Stimulated activated naive CD8-positive, alpha-beta T cell treated with anti-CD3 and anti-CD28 coated beads, Interleukin-15, Interleukin-2, amounts not matched to agents 100 U/mL and 50 U/mL, for 24 hours (primary cell): ENCODE data around the gene CFAP61.
"Not testable (repeated sequence)": the region's sequence is repeated elsewhere in the genome, so short reads cannot be mapped to it uniquely, and the experiment has no call there.

ENCODE experiments used
- ATAC-seq: fragments of 150-1000 bp; cut with Tn5 transposase; one replicate; pipeline ENCODE4 v1.10.0; 2021
- DNase-seq: peaks from one replicate; pipeline ENCODE4 v3.0.0; 2021

Gene CFAP61

DNA sequence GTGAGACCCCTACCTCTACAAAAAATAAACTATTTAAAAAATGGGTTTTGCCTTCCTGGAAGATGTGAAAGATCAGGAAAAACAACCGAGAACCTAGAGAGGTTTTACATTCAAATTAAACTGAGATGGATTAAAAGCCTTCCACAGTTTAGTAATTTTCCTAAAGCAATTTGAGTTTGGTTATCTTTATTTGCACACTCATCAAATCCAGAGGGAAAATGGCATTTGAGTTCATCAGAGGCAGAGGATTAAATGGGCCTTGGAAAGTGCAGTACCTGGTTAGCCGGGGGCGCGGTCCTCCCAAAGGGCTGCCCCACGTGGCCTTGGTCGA lies 158.6 kb downstream of the CFAP61 start:
- ATAC-seq (no peak), DNase-seq (no peak)

DNA sequence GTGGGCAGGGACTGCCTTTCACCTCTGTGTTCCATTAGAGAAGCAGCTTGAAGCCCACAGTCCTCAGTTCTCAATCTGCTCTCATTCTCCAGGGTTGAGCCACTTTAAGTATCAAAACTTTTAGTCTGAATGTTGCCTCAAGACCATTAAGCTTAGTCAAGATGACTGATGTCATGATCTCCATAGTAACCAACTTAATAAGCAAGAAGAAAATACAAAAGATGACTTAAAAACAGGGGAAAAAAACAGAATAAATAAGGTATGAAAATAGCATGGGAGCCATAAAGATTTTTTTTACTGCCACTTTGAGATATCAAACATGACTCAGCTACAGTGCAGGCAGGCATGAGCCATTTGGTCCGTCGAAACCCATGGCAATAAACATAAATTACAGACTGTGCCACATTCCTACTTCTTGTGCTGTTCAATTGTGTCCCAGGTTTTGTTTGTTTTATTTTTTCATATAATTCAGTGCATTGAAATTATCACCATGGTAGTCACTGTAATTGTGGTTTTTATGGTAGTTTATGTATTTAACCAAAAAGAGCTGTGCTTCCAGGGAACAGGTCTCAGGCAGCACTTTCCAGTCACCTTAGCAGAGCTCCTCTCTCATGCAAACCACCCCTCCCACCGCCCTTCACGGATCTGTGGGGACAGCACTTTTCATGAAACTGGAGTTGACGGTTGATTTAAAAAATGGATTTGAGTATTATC lies 159.1 kb downstream of the CFAP61 start:
- DNase-seq: no peak
- no peak for ATAC-seq

DNA sequence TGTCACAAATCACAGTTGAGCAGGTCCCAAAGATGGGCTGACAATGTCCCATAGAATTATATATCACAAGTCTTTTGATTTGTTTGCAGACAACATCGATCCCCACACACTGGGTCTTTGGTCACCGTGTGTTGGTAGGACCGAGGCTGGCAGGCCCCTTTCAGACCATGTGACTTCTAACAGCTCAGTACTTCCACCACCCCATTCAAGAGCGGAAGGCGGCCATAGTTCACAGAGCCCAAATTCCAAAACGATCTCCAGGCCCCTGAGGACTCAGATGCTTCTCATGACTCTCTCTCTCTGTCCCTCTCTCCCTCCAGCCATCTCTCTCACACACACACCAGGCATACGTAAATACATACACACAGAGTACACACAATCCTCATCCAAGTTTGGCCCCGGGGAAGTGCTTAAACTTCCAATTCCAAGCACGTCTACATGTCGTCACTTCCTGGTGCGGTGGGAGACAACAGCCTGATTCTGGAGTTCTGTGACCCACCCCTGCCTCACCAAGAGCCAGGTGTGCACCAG lies 159.7 kb downstream of the CFAP61 start:
- no peak for DNase-seq
- no peak for ATAC-seq

DNA sequence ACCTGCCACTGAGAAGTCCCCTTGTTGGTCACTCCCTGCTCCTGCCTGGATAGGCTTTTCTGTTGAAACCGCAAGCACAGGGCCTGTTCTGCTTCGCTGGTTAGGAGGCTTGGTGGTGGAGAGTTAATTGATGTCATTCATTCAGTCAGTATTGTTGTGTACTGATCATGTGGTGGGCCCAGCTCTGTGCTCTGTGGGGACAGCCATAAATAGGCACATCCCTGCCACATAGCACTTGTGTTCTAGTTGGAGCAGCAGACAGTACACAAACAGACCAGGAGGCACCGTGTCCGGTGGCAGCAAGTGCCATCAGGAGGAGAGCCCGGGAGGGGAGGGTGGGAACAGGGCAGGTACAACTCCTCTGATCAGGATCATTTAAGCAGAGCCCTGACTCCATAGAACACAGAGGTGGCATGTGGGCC lies 160.4 kb downstream of the CFAP61 start:
- no peak for ATAC-seq
- DNase-seq: no peak

DNA sequence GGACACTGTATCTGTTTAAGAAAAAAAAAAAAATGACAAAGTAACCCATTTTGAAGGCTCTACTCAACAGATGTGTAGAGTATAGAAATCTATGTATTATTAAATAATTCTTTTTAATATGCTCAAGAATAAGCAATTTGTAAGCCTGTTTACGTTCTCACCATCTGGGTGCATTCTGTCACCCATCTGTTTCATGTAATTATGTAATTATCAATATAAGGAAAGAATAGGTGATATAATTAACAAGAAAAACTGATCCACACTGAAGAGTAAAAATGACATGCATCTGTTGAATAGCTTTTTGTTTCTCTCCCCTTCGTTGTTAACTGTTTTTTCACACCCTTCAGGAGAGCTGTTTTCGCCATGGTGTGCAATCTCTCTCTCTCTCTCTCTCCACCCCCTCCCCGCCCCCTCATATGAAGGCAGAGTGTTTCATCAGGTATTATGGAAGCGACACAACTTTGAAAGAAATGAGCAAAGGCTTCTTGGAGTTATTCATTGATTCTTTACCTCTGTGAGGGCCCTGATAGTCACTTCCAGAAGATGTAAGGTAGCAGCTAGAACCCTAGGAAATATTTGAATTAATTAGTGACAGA lies 161.3 kb downstream of the CFAP61 start:
- ATAC-seq: no peak

DNA sequence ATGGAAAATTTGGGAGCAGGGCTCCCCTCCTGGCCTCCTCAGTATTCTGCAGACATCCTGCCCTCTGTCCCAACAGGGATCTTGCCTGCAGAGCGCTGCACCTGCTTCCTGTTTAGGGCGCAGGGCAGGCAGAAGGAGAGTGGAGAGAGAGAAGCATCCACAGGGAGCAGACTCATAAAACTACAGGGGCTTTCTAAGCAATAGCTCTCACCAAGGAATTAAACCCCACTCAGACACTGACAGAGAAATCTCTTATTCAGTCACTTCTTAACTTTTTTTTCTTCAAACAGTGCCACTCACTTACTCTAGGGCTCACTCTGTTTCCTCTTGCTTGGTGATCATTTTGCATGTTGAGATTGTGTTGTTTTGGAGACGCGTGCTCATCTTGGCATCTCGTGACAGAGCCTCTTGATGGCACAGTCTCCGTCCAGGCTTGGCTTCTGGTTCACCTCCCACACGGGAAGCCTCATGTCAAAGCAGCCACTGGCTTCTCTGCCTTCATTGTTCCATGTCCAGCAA lies 162.5 kb downstream of the CFAP61 start:
- DNase-seq (no peak), ATAC-seq (no peak)

More for the DNA sequence above, 161.3 kb downstream of the CFAP61 start:
- no peak for DNase-seq

DNA sequence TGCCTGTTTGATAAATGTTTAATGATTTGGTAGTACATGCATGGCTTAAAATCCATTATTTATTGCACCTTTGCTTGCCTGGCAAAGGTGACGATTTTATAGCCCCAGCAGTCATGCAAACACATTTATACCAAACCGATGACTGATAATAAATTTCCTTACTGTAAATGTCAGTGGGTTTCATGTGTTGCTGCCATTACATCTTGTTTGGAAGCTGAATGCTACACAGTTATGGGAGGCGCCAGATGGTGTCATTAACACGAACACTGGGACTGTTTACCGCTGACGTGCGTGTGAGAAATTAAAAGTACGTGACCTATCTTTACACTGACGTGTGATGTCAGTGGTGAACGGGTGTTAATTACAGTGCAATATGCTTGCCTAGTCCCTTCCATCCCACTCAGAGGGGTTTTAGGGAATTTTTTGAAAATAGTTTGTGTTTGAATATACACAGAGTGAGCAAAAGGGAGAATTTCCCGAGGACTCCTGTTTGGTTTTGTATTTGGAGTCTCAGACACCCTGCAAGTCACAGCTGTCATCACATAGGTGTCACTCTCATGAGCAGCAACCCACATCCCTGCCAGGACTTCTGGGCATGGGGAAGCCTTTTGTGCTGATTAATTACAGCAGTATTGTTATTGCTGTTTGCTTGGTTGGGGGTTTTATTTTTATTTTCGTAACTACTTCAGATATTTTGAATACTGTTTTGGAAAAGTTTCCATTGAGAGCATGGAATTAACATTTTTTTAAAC lies 163.8 kb downstream of the CFAP61 start:
- no peak for DNase-seq
- ATAC-seq: no peak

DNA sequence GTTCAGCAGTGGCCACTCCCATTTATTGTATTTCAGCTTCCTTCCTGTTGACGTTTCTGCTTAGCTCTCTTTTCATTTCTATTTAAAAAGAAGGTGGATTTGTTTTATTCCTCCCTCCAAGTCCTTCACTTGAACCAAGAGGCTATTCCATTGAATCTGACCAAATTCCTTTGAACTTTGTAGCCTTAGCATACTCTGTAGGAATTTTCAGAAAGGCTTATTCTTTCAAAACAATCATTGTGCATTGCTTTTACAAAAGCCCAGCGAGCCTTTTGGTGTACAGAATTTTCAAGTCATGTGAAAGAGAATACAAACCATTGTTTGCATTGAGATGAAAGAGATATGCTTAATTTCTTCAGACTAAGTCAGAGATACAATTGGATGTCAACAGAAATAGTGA lies 164.6 kb downstream of the CFAP61 start:
- ATAC-seq: no peak
- no peak for DNase-seq

DNA sequence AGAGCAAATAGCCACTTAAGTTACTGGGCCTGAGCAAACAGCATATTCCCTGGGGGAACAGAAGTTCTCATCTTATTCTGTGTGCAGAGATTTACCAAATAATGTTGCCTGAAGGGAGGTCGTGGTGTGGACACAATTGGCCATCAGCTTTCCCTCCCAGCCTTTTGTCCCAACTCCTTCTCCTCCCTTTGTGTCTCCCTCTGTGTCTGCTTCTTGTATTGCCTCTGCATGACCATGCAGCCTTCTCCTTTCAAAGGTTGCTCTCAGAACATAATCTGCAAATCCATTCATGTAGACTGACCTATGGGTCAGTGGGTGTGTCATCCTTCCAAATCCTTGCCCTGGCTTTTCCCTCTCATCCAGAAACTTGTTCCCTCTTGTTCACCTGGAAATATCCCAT lies 165.3 kb downstream of the CFAP61 start:
- DNase-seq (no peak), ATAC-seq (no peak)

DNA sequence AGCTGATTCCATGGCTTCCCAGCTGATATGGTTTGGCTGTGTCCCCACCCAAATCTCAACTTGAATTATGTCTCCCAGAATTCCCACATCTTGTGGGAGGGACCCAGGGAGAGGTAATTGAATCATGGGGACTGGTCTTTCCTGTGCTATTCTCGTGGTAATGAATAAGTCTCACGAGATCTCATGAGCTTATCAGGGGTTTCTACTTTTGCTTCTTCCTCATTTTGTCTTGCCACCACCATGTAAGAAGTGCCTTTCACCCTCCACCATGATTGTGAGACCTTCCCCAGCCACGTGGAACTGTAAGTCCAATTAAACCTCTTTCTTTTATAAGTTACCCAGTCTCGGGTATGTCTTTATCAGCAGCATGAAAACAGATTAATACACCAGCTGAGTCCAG lies 165.8 kb downstream of the CFAP61 start:
- not testable (repeated sequence) for ATAC-seq, DNase-seq

DNA sequence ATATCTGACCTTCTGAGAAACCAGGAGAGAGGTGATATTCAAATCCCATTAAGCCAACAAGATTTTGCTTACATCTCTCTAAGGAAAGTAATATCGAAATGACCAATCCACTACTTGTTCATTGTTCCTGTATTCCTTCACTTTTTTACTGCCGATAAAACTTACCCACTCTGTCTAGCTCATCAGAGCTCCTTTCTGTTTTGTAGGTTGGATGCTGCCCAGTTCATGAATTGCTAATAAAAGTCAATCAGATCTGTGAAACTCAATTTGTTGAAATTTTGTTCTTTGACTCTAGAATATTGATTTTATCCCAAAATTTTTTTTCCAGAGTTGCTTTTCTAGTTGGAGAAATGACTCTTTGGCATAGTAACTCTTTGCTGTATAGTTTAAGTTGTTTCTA lies 166.7 kb downstream of the CFAP61 start:
- ATAC-seq: no peak
- DNase-seq: no peak

DNA sequence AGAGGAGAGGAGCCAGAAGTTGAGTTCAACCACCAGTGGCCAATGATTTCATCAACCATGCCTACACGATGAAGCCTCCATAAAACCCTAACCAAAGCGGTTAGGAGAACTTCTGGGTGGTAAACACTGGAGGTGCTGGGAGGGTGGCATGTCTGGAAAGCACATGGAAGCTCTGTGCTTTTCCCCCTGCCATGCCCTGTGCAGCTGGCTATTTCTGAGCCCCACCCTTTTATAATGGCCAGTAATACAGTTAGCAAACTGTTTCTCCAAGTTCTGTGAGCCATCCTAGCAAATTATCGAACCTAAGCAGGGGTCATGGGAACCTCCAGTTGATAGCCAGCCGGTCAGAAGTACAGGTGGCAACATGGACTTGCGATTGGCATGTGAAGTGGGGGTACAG lies 167.8 kb downstream of the CFAP61 start:
- no peak for ATAC-seq
- DNase-seq: no peak

DNA sequence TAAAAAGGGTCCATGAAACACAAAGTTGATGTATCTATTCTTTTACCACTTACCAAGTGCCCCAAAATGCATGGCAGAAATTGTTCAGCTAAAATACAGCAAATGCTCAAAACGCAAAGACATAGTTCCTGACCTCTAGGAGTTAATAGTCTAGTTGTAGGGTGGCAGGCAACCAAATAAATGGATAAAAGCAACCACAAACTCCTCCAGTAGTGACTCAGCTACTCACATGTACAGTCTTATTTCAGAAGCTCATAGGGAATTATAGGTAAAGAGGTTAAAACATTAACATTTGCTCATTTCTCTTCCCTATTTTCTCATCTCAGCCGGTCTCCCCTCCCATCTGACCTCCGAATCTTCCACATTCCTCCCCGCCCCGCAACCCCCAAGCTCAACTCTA lies 171.6 kb downstream of the CFAP61 start:
- ATAC-seq: no peak
- DNase-seq: no peak

DNA sequence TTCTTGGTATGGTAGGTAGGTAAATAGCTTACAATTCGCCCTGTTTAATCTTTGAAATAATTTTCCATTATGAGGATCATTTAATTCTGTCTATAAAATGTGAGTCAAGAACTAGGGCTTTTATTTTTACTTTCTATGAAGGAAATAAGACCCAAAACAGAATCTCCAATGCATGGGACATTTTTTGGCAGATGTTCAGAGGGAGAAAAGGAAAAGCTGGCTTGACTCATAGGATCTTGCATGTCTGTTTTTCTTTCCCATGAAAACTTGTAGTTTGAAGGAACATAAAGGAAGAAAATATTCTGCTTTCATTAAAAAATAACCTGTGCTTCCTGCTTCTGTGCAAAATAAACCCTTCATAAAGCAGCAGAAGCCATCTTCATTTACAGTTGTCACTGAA lies 172.5 kb downstream of the CFAP61 start:
- ATAC-seq (no peak), DNase-seq (no peak)

DNA sequence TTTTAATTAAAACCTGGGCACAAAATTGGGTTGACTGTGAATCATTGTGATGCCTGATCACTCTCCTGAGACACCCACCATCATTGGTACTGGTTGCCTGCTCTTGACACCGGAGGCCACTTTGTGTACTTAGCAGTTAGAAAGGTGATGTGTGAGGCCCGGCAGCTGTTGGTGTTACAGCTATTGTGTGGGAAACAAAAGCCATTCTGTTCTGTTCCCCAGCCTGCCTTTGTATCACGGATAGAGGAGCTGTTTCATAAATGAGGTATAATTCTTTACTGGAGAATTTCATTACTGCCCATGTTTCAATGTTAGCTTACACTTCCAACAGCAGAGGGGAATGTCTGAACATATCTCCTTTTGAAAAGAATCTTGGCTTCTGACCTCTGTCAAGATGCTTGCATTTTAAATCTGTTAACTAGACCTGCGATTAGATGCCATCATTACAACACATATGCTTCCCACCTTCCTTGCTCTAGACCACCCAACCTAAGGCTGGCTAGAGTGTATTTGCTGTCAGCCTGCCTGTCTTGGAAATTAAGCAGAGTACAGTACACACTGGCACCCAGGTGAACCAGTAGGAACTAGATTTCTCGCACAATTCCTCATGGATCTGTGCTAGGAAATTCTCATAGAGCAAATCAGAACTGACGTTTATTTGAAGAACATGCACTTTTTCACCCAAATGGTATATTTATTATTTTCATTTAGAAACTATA lies 173.2 kb downstream of the CFAP61 start:
- no peak for DNase-seq
- no peak for ATAC-seq

DNA sequence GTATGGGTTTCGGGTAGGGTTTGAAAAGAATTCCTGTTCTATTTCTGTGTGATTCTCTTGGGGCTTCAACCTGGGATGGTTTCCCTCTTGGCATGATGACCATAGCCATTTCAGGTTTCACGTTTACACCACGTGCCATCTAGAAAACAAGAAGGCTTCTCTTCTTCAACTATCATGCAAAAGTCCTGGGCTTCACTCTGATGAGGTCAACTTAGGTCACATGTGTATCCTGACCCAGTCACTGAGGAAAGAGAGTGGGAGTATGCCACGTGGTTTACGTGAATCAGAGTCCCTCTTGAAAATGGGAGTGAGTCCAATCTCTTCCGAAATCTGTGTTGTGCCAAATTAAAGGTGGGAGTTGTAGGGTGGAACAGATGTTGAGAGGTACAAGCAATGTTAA lies 174.2 kb downstream of the CFAP61 start:
- DNase-seq (no peak), ATAC-seq (no peak)

DNA sequence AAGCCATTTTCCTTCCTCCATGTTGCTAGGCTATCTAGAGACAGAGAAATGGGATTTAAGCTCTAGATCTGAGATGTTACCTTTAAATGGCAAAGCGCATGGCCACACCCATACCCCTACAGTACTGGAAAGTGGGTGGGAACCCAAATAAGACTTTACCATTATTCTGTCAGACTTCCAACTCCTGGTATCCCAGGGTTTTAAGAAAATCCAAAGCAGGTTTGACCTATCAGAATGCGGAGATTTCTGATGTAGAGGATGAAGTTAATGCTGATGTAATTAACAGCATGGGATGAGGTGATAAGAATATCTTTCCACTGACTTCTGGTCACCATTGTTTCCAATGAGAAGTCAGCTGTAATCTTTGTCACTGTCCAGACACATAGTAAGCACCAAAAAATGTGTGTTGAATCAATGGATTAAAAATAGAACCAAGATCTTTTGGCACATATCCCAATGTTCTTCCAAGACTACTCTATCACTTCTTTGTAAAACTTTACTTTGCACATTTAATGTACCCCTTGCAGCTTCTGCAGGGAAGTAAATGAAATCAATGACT lies 174.8 kb downstream of the CFAP61 start:
- DNase-seq (no peak), ATAC-seq (no peak)

DNA sequence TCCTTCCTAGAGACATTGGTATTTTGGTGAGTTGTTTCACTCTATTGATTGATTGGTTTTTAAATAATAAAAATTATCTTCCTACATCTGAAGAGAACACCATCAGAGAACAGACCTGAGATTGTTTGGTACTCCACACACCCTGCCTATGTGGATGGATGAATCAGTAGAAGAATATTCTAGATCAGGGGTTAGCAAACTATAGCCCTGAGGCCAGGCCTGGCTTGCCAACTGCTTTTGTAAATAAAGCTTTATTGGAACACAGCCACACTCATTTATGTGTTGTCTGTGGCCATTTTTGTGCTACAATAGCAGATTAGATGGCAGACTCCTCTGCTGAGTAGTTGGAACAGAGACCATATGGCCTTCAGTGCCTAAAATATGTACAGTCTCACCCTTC lies 176.0 kb downstream of the CFAP61 start:
- DNase-seq: no peak
- ATAC-seq: no peak

DNA sequence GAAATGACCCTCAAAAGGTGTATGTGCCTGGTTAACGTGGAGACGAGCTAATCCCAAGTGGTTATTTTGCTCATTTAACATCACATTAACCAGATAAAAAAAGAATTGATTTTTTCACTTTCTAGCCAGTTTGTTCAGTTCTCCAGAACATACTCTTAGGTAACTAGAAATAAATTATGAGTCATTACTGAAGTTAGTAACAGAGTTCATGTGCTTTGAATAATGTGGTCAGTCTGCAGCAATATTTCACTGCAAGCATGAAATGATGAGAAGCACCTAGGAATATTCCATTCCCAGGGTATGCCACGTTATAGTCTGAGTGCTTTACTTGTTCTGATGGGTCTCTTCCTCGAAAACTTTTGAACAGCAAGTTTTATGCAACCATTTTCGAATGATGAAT lies 177.3 kb downstream of the CFAP61 start:
- DNase-seq: no peak
- no peak for ATAC-seq

DNA sequence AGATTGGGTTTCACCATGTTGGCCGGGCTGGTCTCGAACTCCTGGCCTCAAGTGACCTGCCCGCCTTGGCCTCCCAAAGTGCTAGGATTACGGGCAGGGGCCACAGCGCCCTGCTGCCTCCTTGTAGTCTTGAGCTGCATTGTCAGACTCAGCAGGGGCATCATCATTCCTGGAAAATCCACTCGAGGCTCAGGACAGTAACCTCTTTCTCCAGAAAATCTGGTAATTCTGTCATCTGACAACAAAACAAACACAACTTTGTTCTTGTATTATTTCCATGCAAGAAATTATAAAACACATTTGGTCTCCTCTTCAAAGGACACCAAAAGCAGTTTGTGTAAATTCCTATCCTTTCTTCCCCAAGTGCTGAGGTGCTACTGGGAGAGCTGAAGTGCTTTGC lies 178.4 kb downstream of the CFAP61 start:
- DNase-seq: no peak
- no peak for ATAC-seq

DNA sequence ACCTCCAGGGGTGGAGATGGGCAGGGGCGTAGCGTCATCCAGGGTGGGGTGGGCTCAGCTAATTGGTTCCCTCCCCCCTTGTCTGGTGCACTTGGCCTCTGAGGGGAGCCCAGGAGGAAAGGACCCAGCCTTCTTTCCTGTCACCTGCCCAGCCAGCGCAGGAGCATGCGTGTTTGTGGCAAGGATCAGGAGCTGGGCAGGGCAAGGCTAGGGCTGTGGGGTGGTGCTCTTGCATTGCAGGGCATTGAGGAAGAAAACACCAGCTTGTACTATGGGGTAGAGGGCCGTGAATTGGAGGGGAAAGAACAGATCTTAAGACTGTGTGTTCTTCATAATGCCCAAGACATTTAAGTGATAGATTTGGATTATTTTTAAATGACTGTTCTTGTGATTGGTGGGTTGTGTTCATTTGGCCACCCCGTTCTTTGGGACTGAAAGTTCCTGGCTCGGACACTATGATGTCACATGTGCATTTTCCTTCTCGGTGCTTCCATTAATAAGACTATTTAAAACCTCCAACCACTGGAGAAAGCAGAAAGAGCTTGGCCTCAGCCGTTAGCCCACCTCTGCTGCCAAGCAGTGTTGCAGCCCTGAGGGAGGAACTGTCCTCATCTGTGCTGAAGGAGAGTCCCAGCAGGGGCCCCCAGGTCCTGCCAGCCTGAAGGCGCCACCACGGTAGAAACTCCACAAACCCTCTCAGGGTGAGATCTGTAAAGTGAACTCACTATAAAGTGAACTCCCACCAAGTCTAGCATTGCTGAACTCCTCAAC lies 179.4 kb downstream of the CFAP61 start:
- DNase-seq: no peak

More for the DNA sequence above, 179.4 kb downstream of the CFAP61 start:
- ATAC-seq: no peak
